H1 (cell line): Measurements from ENCODE around the gene STAG1. TPM values are rescaled to one million over a fixed set of nuclear protein-coding genes. Genes with fewer than 3 reads are reported as not detected.

Experiments
- CTCF ChIA-PET: fragments of 300-600 bp; sonication (Branson Sonifier 250); formaldehyde crosslinking; loops from one replicate; lab custom pipeline; 2021; ENCODE audit not compliant: partially characterized antibody; lab: Charles Lee
- POLR2A ChIA-PET: fragments of 300-600 bp; sonication (Branson Sonifier 250); formaldehyde crosslinking; loops from one replicate; lab custom pipeline; 2021; ENCODE audit warnings: inconsistent platforms; ENCODE audit not compliant: partially characterized antibody; lab: Charles Lee
- DNase-seq, 2 experiments: peaks; one replicate each; pipeline versions ENCODE4 v3.0.0 to v3.0.0-alpha.2; 2010 to 2022; ENCODE audit warnings: low spot score in 2 of 2, low read depth in 1 of 2, mixed read lengths in 1 of 2
- FAIRE-seq: peaks from 2 replicates; lab custom pipeline; 2011; peaks lifted over from hg19 to GRCh38; lab: Jason Lieb, UNC
- H2AFZ ChIP-seq: 2 replicates; pipeline ENCODE4 v1.8.1; 2012; ENCODE audit warnings: low read length, inconsistent platforms
- H2AK5ac ChIP-seq: 2 replicates; pipeline ENCODE4 v1.6.1; 2013; ENCODE audit warnings: low read depth, low read length
- H2BK120ac ChIP-seq: replicated peaks from 2 replicates; pipeline ENCODE3; 2013; ENCODE audit warnings: low read depth, low read length, inconsistent platforms
- H2BK12ac ChIP-seq: 2 replicates; pipeline ENCODE4 v1.6.1; 2013; ENCODE audit warnings: low read depth, low read length
- H2BK15ac ChIP-seq: 2 replicates; pipeline ENCODE4 v1.6.1; 2013; ENCODE audit warnings: low read length
- H2BK20ac ChIP-seq: 2 replicates; pipeline ENCODE4 v1.6.1; 2013; ENCODE audit warnings: low read length
- H2BK5ac ChIP-seq: 2 replicates; pipeline ENCODE4 v1.6.1; 2013; ENCODE audit warnings: low read depth, low read length
- H3K14ac ChIP-seq: 2 replicates; pipeline ENCODE4 v1.6.1; 2013; ENCODE audit warnings: inconsistent platforms; ENCODE audit not compliant: insufficient read length
- H3K18ac ChIP-seq: 2 replicates; pipeline ENCODE4 v1.6.1; 2013; ENCODE audit warnings: low read length; ENCODE audit errors: extremely low read depth
- H3K23ac ChIP-seq: 2 replicates; pipeline ENCODE4 v1.6.1; 2013; ENCODE audit warnings: inconsistent platforms; ENCODE audit not compliant: insufficient read length
- H3K23me2 ChIP-seq: 2 replicates; pipeline ENCODE4 v1.6.1; 2013; ENCODE audit warnings: low read depth, low read length
- H3K27ac ChIP-seq: 2 replicates; pipeline ENCODE4 v1.6.1; 2011; ENCODE audit warnings: low read depth, low read length, inconsistent platforms
- H3K27me3 ChIP-seq, 4 experiments: replicated peaks in 1 of 4; 1 replicate in 1 of 4; 2 replicates in 3 of 4; pipeline versions ENCODE4 v1.6.1 to v1.8.1; 2011 to 2013; ENCODE audit warnings: low read length in 3 of 4, mild to moderate bottlenecking in 3 of 4, inconsistent platforms in 2 of 4, mixed read lengths in 2 of 4, moderate library complexity in 1 of 4; ENCODE audit not compliant: control insufficient read depth in 3 of 4, insufficient read depth in 3 of 4; ENCODE audit errors: extremely low read depth in 1 of 4
- H3K36me3 ChIP-seq, 4 experiments: 2 replicates each; pipeline versions ENCODE4 v1.6.1 to v1.8.1; 2011 to 2013; ENCODE audit warnings: mild to moderate bottlenecking in 4 of 4, low read length in 3 of 4, moderate library complexity in 2 of 4, control low read depth in 1 of 4, inconsistent platforms in 1 of 4; ENCODE audit not compliant: insufficient read depth in 4 of 4, control insufficient read depth in 2 of 4
- H3K4ac ChIP-seq: replicated peaks from 2 replicates; pipeline ENCODE3; 2013; ENCODE audit warnings: low read length, low read depth, mixed read lengths, inconsistent platforms; ENCODE audit not compliant: insufficient read length
- H3K4me1 ChIP-seq, 4 experiments: replicated peaks in 1 of 4; 1 replicate in 1 of 4; 2 replicates in 3 of 4; pipeline versions ENCODE4 v1.6.1 to v1.8.1; 2011 to 2013; ENCODE audit warnings: low read length in 3 of 4, inconsistent platforms in 2 of 4, mixed read lengths in 1 of 4; ENCODE audit not compliant: insufficient read depth in 4 of 4, control insufficient read depth in 3 of 4
- H3K4me2 ChIP-seq, 2 experiments: 2 replicates each; pipeline versions ENCODE4 v1.6.1 to v1.8.1; 2011 to 2013; ENCODE audit warnings: low read depth in 2 of 2, low read length in 2 of 2, control low read depth in 1 of 2, inconsistent platforms in 1 of 2, mild to moderate bottlenecking in 1 of 2; ENCODE audit not compliant: insufficient read depth in 1 of 2
- H3K4me3 ChIP-seq, 4 experiments: fragments of 200-600, 300-600 bp in 1 of 4; sonication (generic), shearing (Covaris generic), sonication (Bioruptor Twin) in 1 of 4; 2 replicates each; pipeline versions ENCODE4 v1.5.1 to v1.8.1; 2011 to 2016; ENCODE audit warnings: low read length in 4 of 4, low read depth in 3 of 4, control low read depth in 2 of 4, inconsistent platforms in 2 of 4, mild to moderate bottlenecking in 2 of 4, mixed read lengths in 1 of 4, moderate library complexity in 1 of 4; ENCODE audit not compliant: insufficient read depth in 2 of 4; ENCODE audit errors: extremely low read depth in 1 of 4
- H3K56ac ChIP-seq: replicated peaks from 2 replicates; pipeline ENCODE3; 2013; ENCODE audit warnings: low read depth, mild to moderate bottlenecking, mixed read lengths, low read length, inconsistent platforms; ENCODE audit not compliant: insufficient read length
- H3K79me1 ChIP-seq: 2 replicates; pipeline ENCODE4 v1.6.1; 2013; ENCODE audit warnings: low read depth, low read length, control low read depth
- H3K79me2 ChIP-seq, 2 experiments: 2 replicates each; pipeline versions ENCODE4 v1.6.1 to v1.8.1; 2012 to 2013; ENCODE audit warnings: low read length in 2 of 2, mild to moderate bottlenecking in 2 of 2, inconsistent platforms in 1 of 2; ENCODE audit not compliant: insufficient read depth in 2 of 2, control insufficient read depth in 1 of 2
- H3K9ac ChIP-seq, 4 experiments: replicated peaks in 1 of 4; 1 replicate in 1 of 4; 2 replicates in 3 of 4; pipeline versions ENCODE4 v1.6.1 to v1.8.1; 2011 to 2013; ENCODE audit warnings: low read depth in 3 of 4, low read length in 3 of 4, control low read depth in 2 of 4, mild to moderate bottlenecking in 2 of 4, moderate library complexity in 2 of 4, inconsistent platforms in 1 of 4; ENCODE audit errors: extremely low read depth in 1 of 4
- H3K9me3 ChIP-seq, 2 experiments: 2 replicates each; pipeline versions ENCODE4 v1.6.1 to v1.8.1; 2012 to 2013; ENCODE audit warnings: mild to moderate bottlenecking in 2 of 2, moderate library complexity in 2 of 2, control low read depth in 1 of 2, inconsistent platforms in 1 of 2, low read depth in 1 of 2, low read length in 1 of 2, mixed read lengths in 1 of 2; ENCODE audit not compliant: insufficient read depth in 2 of 2
- H4K20me1 ChIP-seq, 2 experiments: replicated peaks in 1 of 2; 2 replicates each; pipeline versions ENCODE3 to v1.8.1; 2011 to 2013; ENCODE audit warnings: inconsistent platforms in 2 of 2, low read length in 2 of 2, mild to moderate bottlenecking in 1 of 2; ENCODE audit not compliant: insufficient read depth in 2 of 2, control insufficient read depth in 1 of 2
- H4K5ac ChIP-seq: 2 replicates; pipeline ENCODE4 v1.6.1; 2013; ENCODE audit warnings: low read length, low read depth, mixed read lengths, inconsistent platforms; ENCODE audit not compliant: insufficient read length
- H4K8ac ChIP-seq: 2 replicates; pipeline ENCODE4 v1.8.0; 2013; ENCODE audit warnings: mild to moderate bottlenecking, moderate library complexity, low read length, inconsistent platforms; ENCODE audit not compliant: insufficient read depth; ENCODE audit errors: extremely low read depth
- H4K91ac ChIP-seq: replicated peaks from 2 replicates; pipeline ENCODE3; 2013; ENCODE audit warnings: low read length, mixed read lengths, inconsistent platforms; ENCODE audit not compliant: insufficient read length
- WGBS, 2 experiments: shearing (Covaris generic) in 1 of 2; methylation state at CpG; one replicate each; pipeline versions ENCODE4 v1.1.6 to v1.1.7; 2013 to 2015; ENCODE audit warnings: low lambda C conversion rate in 2 of 2, mixed read lengths in 2 of 2, inconsistent platforms in 1 of 2, low coverage in 1 of 2, missing lambda C conversion rate in 1 of 2; ENCODE audit not compliant: insufficient replicate concordance in 2 of 2, insufficient coverage in 1 of 2, insufficient read length in 1 of 2; ENCODE audit errors: extremely low coverage in 1 of 2, missing lambda C conversion rate in 1 of 2; 5-methylcytosine and 5-hydroxymethylcytosine counted together
- polyA plus RNA-seq, 7 experiments: library from polyadenylated mRNA; depleted of rRNA in 3 of 7; stranded (reverse) in 5 of 7; unstranded in 2 of 7; fragments of >200 nt in 5 of 7; fragments of 200-250 nt in 2 of 7; gene quantifications; 1 replicate in 5 of 7; 2 replicates in 1 of 7; 4 replicates in 1 of 7; pipeline versions ENCODE4 v1.2.1 to v1.2.3, GENCODE V29; 2011 to 2013; ENCODE audit warnings: missing spikeins in 2 of 7, mixed read lengths in 2 of 7
- total RNA-seq: library from RNA; stranded (reverse); fragmentation: NEBNext Ultra II Directional; extraction: Animal tissue kit (Norgen Biotek cat#: 25700); gene quantifications from 2 replicates; pipeline ENCODE4 v1.2.1, GENCODE V29; 2021

STAG1 gene
- total and polyA plus RNA-seq, 2 of the 8 experiments (the other 6 are each of a cell fraction or from before 2014, with no cell fraction given): 4.6 to 23.4 TPM

- Histone ChIP-seq H4K20me1 (no peaks in the 10 kb centered on the region), H3K56ac (no peak overlapping the region), H2BK120ac (no peak overlapping the region), H3K4me3 (no peak overlapping the region), H3K27ac (no peak overlapping the region), H4K8ac (no peak overlapping the region), H3K9ac (no peak overlapping the region), H2BK5ac (peak overlapping the region; percentile 87; the same call in 1 of the 2 replicates), H2BK12ac (no peak overlapping the region), H3K27me3 (no peaks in the 10 kb centered on the region), H3K23me2 (no peaks in the 10 kb centered on the region), H3K4me2 (peak overlapping the region; percentile 45 to 56; a peak in 3 of 4 replicates), H3K79me2 (no peaks in the 10 kb centered on the region), H2BK20ac (no peak overlapping the region), H3K18ac (no peak overlapping the region), H3K4me1 (peaks cover 0 to 9% (median 6%) of the 10 kb centered on the region in 4 experiments; a peak in 5 of 7 replicates), H2BK15ac (no peak overlapping the region), H4K91ac (no peak overlapping the region), H3K14ac (no peak overlapping the region), H3K23ac (no peak overlapping the region), H4K5ac (no peak overlapping the region), H2AK5ac (no peak overlapping the region), H3K4ac (no peak overlapping the region), H3K79me1 (no peaks in the 10 kb centered on the region), H3K9me3 (0 out of 4 replicates have a peak, but pooled peaks cover 0 to 3% of the 10 kb centered on the region in 2 experiments), H3K36me3 (peaks cover 0 to 18% (median 12%) of the 10 kb centered on the region in 4 experiments; a peak in 6 of 8 replicates), H2AFZ (no peak overlapping the region)
- 30% methylated on average over 5 of the region's 5 CpGs; no CpG with 5 or more reads in 1 of the 2 experiments for WGBS, 2 experiments
- POLR2A ChIA-PET: interaction anchor here (1.4 kb wide), 1 partner anchor 19 kb away, joined by 5 read pairs; no protein-coding TSS in a partner anchor
- FAIRE-seq: peak; percentile 63
- CTCF ChIA-PET: interaction anchor here (1.1 kb wide), 1 partner anchor 95 kb away, joined by 3 read pairs; no protein-coding TSS in a partner anchor
- DNase-seq: no peak
These were observed 455.2 kb downstream of the STAG1 start for GRCh38 chr3:136296960-136297359.
